ENCODE data around the gene KCP. TPM values are rescaled to one million over a fixed set of nuclear protein-coding genes. Genes with fewer than 3 reads are reported as not detected.

Gene KCP
- total RNA-seq, 1 experiment from 2014 or later, result 9.9 TPM

DNA sequence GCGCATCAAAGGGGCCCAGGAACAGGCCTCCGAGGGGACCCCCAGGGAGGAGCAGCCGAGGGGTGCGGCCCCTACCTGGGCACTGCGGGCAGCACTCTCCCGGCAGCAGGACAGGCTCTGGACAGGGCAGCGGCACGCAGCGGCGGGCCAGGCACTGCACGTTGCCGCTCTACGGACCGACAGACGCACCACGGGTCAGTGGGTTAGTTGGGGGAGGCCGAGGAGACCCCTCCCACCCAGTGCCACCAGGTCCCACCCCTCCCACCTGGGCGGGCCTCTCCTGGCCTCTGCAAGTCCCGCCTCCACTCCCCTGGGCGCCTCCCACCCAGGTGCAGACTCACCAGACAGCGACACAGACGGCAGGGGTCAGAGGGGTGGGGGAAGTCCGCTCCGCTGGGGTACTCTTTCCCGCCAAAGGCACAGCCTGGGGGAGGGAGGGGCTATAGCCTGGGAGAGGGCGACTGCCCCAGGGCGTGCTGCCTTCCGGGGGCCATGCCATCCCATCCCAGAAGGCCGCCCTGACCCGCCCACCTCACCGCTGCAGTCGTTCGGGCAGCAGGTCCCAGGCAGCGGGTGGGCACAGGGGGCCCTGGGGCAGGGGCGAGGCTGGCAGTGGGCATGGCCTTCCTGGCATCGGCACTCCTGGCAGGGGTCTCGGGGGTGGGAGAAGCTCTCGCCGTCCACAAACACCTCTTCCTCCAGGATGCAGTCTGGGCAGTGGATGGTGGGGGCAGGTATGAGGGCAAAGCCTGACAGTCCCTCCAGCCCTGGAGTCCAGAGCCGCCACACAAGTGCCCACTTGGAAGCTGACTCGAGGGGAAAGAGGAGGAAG lies 19.2 kb downstream of the KCP start:
- peaks cover 51% of the 10 kb centered on the region for H3F3A ChIP-seq (ENCODE audit: insufficient read depth, low read depth)
- H3K36me3 ChIP-seq (ENCODE audit: low read depth), result no peaks in the 10 kb centered on the region
- H3K4me2 ChIP-seq, result peak overlapping the region; percentile 83
- peak overlapping the region; percentile 95 for H3K4me3 ChIP-seq
- no peaks in the 10 kb centered on the region for H4K20me1 ChIP-seq (ENCODE audit: insufficient read depth)
- peaks cover 62% of the 10 kb centered on the region for H3K4me1 ChIP-seq (replicated peaks; ENCODE audit: insufficient read depth)
- peaks cover 16% of the 10 kb centered on the region for H3K79me2 ChIP-seq (ENCODE audit: low read depth)
- H3K27ac ChIP-seq, result peak overlapping the region; percentile 81
- CTCF ChIA-PET, result no interaction called here
- TF ChIP-seq, protein P1, sequence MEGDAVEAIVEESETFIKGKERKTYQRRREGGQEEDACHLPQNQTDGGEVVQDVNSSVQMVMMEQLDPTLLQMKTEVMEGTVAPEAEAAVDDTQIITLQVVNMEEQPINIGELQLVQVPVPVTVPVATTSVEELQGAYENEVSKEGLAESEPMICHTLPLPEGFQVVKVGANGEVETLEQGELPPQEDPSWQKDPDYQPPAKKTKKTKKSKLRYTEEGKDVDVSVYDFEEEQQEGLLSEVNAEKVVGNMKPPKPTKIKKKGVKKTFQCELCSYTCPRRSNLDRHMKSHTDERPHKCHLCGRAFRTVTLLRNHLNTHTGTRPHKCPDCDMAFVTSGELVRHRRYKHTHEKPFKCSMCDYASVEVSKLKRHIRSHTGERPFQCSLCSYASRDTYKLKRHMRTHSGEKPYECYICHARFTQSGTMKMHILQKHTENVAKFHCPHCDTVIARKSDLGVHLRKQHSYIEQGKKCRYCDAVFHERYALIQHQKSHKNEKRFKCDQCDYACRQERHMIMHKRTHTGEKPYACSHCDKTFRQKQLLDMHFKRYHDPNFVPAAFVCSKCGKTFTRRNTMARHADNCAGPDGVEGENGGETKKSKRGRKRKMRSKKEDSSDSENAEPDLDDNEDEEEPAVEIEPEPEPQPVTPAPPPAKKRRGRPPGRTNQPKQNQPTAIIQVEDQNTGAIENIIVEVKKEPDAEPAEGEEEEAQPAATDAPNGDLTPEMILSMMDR (conservative IDR thresholded peaks at IDR 0.05), result no peak
- TF ChIP-seq EZH2 (IDR thresholded peaks at IDR 0.05; ENCODE audit: low read depth), result no peak
- intact Hi-C loops (cut with micrococcal nuclease; ENCODE audit: unreplicated experiment), result loop anchor here (5.0 kb wide), 3 partner anchors 59 to 321 kb away; partner anchors contain the start of gene FLNC
- POLR2A ChIA-PET (ENCODE audit: unreplicated experiment), result no interaction called here
- no peaks in the 10 kb centered on the region for H3K9me2 ChIP-seq (ENCODE audit: insufficient read depth)
- no peaks in the 10 kb centered on the region for H3K27me3 ChIP-seq (ENCODE audit: insufficient read depth, low read depth)
- DNase-seq, result peak; percentile 68 to 88
- H2AFZ ChIP-seq, result peak overlapping the region; percentile 14; the same call in 1 of the 2 replicates
- TSS peak; percentile 19 for BruUV-seq (replicated peaks)
- no peaks in the 10 kb centered on the region for H3K9me3 ChIP-seq (ENCODE audit: insufficient read depth, low read depth)

DNA sequence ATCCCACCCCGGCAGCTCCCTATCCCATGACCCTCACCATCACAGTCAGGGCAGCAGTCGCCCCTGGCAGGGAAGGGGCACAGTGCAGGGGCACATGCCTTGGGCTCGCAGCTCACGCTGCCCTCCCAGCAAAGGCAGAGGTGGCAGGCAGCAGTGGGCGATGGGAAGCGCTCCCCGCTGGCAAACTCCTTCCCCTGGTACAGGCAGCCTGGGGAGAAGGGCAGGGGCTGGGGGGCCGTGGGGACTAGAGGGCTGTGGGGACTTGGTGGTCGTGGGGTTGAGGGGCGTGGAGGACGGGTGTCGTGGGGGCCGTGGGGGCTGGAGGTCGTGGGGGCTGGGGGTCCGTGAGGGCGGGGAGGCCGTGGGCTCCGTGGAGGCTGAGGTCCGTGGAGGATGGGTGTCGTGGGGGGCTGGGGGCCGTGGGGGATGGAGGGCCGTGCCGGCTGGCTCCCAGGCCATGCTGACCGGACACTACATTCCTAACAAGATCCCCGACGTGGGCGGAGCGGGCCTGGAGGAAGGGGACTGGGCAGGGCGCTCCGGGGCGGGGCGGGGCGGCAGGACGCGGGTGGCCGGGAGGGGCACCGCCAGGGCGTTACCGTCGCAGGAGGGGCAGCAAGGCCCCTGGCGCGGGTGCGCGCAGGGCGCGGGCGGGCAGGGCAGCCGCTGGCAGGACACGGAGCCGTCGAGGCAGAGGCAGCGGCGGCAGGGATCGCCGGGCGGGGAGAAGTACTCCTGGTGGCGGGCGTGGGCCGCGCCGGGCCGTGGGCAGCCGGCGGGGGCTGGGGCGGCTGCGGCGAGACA lies 20.0 kb downstream of the KCP start:
- H3K4me2 ChIP-seq, result peak overlapping the region; percentile 83
- DNase-seq, result peak; percentile 80 to 94
- H3K4me3 ChIP-seq, result peak overlapping the region; percentile 95
- H3K79me2 ChIP-seq (ENCODE audit: low read depth), result peaks cover 16% of the 10 kb centered on the region
- no peaks in the 10 kb centered on the region for H3K9me2 ChIP-seq (ENCODE audit: insufficient read depth)
- peak overlapping the region; percentile 14; the same call in 1 of the 2 replicates for H2AFZ ChIP-seq
- peaks cover 62% of the 10 kb centered on the region for H3K4me1 ChIP-seq (replicated peaks; ENCODE audit: insufficient read depth)
- POLR2A ChIA-PET (ENCODE audit: unreplicated experiment), result no interaction called here
- TF ChIP-seq EZH2 (IDR thresholded peaks at IDR 0.05; ENCODE audit: low read depth), result no peak
- TF ChIP-seq, protein P1 (conservative IDR thresholded peaks at IDR 0.05), result no peak
- H3K36me3 ChIP-seq (ENCODE audit: low read depth), result no peaks in the 10 kb centered on the region
- CTCF ChIA-PET, result no interaction called here
- no peaks in the 10 kb centered on the region for H4K20me1 ChIP-seq (ENCODE audit: insufficient read depth)
- intact Hi-C loops (cut with micrococcal nuclease; ENCODE audit: unreplicated experiment), result loop anchor here (5.0 kb wide), 3 partner anchors 58 to 322 kb away; partner anchors contain the start of gene FLNC
- H3K27ac ChIP-seq, result peak overlapping the region; percentile 94
- no TSS peak for BruUV-seq (replicated peaks)
- peaks cover 51% of the 10 kb centered on the region for H3F3A ChIP-seq (ENCODE audit: insufficient read depth, low read depth)
- H3K27me3 ChIP-seq (ENCODE audit: insufficient read depth, low read depth), result no peaks in the 10 kb centered on the region
- H3K9me3 ChIP-seq (ENCODE audit: insufficient read depth, low read depth), result no peaks in the 10 kb centered on the region

DNA sequence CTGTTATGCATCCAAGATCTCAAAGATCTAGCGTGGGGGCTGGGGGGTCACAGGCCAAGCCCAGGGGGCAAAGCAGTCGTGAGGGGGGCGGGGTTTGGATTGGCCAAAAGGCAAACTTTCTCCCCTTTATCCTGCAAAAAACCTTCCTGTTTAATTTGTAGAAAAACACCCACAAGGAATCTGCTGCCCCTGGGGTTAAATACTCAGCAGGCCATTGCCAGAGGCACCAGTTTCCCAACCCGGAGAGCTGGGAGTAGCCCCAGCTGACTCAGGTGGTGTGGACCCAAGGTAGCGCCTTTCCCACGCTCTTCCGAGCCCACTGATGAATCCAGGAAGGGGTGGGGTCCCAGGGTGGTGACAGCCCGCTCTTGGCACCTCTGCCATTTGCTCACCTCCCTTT lies 21.4 kb downstream of the KCP start:
- Histone ChIP-seq H2AFZ (0 out of 2 replicates have a peak overlapping the region, but pooled peaks have one; percentile 4), H3K4me3 (peak overlapping the region; percentile 95; the same call in 1 of the 2 replicates), H3K27ac (peak overlapping the region; percentile 94), H3K79me2 (ENCODE audit: low read depth) (peaks cover 16% of the 10 kb centered on the region), H3K36me3 (ENCODE audit: low read depth) (no peaks in the 10 kb centered on the region), H3F3A (ENCODE audit: insufficient read depth, low read depth) (peaks cover 51% of the 10 kb centered on the region), H3K9me3 (ENCODE audit: insufficient read depth, low read depth) (no peaks in the 10 kb centered on the region), H3K9me2 (ENCODE audit: insufficient read depth) (no peaks in the 10 kb centered on the region), H3K27me3 (ENCODE audit: insufficient read depth, low read depth) (no peaks in the 10 kb centered on the region), H4K20me1 (ENCODE audit: insufficient read depth) (no peaks in the 10 kb centered on the region), H3K4me1 (replicated peaks; ENCODE audit: insufficient read depth) (peaks cover 59% of the 10 kb centered on the region), H3K4me2 (peak overlapping the region; percentile 83)
- POLR2A ChIA-PET (ENCODE audit: unreplicated experiment), result interaction anchor here (0.5 to 0.9 kb wide), 4 partner anchors 8 to 166 kb away, joined by 4 to 8 read pairs (median 6); partner anchors contain the start of gene TNPO3
- intact Hi-C loops (cut with micrococcal nuclease; ENCODE audit: unreplicated experiment), result no loop called here
- DNase-seq, result peak; percentile 75 to 93
- CTCF ChIA-PET, result interaction anchor here (0.5 kb wide), 1 partner anchor 152 kb away, joined by 5 read pairs; no protein-coding TSS in a partner anchor
- no TSS peak for BruUV-seq (replicated peaks)
- no peak for TF ChIP-seq EZH2 (IDR thresholded peaks at IDR 0.05; ENCODE audit: low read depth)
- TF ChIP-seq, protein P1 (conservative IDR thresholded peaks at IDR 0.05), result no peak

Measured in PC-9 (cell line).